Liver (tissue), 9 donors: ENCODE data around the gene FSTL1. TPM values are rescaled to one million over a fixed set of nuclear protein-coding genes. Genes with fewer than 3 reads are reported as not detected.

Source experiments
- DNase-seq: peaks from one replicate; pipeline ENCODE4 v3.0.0-alpha.2; 2017; ENCODE audit warnings: low spot score
- H3K27ac ChIP-seq, 2 donors: one replicate each; pipeline ENCODE4 v1.7.0; 2013; ENCODE audit warnings: inconsistent platforms in 2 of 2, low read length in 2 of 2, control low read depth in 1 of 2, low read depth in 1 of 2, mild to moderate bottlenecking in 1 of 2
- H3K27me3 ChIP-seq, 4 donors: one replicate each; pipeline versions ENCODE4 v1.6.1 to v1.7.0; 2013; ENCODE audit warnings: low read length in 3 of 4, inconsistent platforms in 1 of 4, mild to moderate bottlenecking in 1 of 4, moderate library complexity in 1 of 4; ENCODE audit not compliant: control insufficient read depth in 4 of 4, insufficient read depth in 4 of 4
- H3K36me3 ChIP-seq, 4 donors: one replicate each; pipeline versions ENCODE4 v1.6.1 to v1.7.0; 2013; ENCODE audit warnings: low read length in 3 of 4, mild to moderate bottlenecking in 3 of 4, low read depth in 1 of 4, moderate library complexity in 1 of 4; ENCODE audit not compliant: control insufficient read depth in 4 of 4, insufficient read depth in 3 of 4
- H3K4me1 ChIP-seq, 4 donors: one replicate each; pipeline versions ENCODE4 v1.6.1 to v1.7.0; 2013; ENCODE audit warnings: low read length in 3 of 4, mild to moderate bottlenecking in 3 of 4, moderate library complexity in 1 of 4; ENCODE audit not compliant: control insufficient read depth in 4 of 4, insufficient read depth in 4 of 4
- H3K4me3 ChIP-seq, 3 donors: one replicate each; pipeline versions ENCODE4 v1.6.1 to v1.7.0; 2013; ENCODE audit warnings: low read length in 3 of 3, control low read depth in 1 of 3, low read depth in 1 of 3, mild to moderate bottlenecking in 1 of 3
- H3K9ac ChIP-seq, 2 donors: one replicate each; pipeline ENCODE4 v1.7.0; 2013; ENCODE audit warnings: low read length in 2 of 2, mild to moderate bottlenecking in 2 of 2, moderate library complexity in 2 of 2, control low read depth in 1 of 2, low read depth in 1 of 2
- H3K9me3 ChIP-seq, 4 donors: one replicate each; pipeline versions ENCODE4 v1.6.1 to v1.7.0; 2013; ENCODE audit warnings: low read length in 3 of 4; ENCODE audit not compliant: control insufficient read depth in 4 of 4
- CTCF ChIP-seq: fragments of 150-350 bp; IDR thresholded peaks from 2 replicates; pipeline ENCODE4 v1.5.1; 2017; ENCODE audit warnings: improper control_type of control experiment, low read depth, low read length; ENCODE audit not compliant: missing input control
- EGR1 ChIP-seq, 2 donors: IDR thresholded peaks; 2 replicates each; pipeline ENCODE4 v1.6.1; 2016 to 2018; ENCODE audit warnings: antibody characterized with exemption in 2 of 2, low read depth in 2 of 2
- FOXA1 ChIP-seq: IDR thresholded peaks from 2 replicates; pipeline ENCODE4 v1.6.1; 2016; ENCODE audit warnings: antibody characterized with exemption
- FOXA2 ChIP-seq: IDR thresholded peaks from 2 replicates; pipeline ENCODE4 v1.6.1; 2016; ENCODE audit warnings: antibody characterized with exemption
- GABPA ChIP-seq, 2 donors: IDR thresholded peaks in 1 of 2; conservative IDR thresholded peaks in 1 of 2; 2 replicates each; pipeline ENCODE4 v1.6.1; 2016; ENCODE audit warnings: antibody characterized with exemption in 2 of 2, mild to moderate bottlenecking in 1 of 2, moderate library complexity in 1 of 2
- HNF4A ChIP-seq, 2 donors: conservative IDR thresholded peaks; 2 replicates each; pipeline ENCODE4 v1.6.1; 2016; ENCODE audit warnings: antibody characterized with exemption in 2 of 2, mild to moderate bottlenecking in 2 of 2
- HNF4G ChIP-seq: IDR thresholded peaks from 2 replicates; pipeline ENCODE4 v1.6.1; 2016; ENCODE audit warnings: antibody characterized with exemption
- JUND ChIP-seq, 2 donors: IDR thresholded peaks; 2 replicates each; pipeline ENCODE4 v1.6.1; 2016; ENCODE audit warnings: antibody characterized with exemption in 2 of 2
- NR2F2 ChIP-seq: IDR thresholded peaks from 2 replicates; pipeline ENCODE4 v1.6.1; 2016; ENCODE audit warnings: antibody characterized with exemption
- RAD21 ChIP-seq, 2 donors: IDR thresholded peaks; 2 replicates each; pipeline ENCODE4 v1.6.1; 2016; ENCODE audit warnings: antibody characterized with exemption in 2 of 2, mild to moderate bottlenecking in 2 of 2
- REST ChIP-seq: IDR thresholded peaks from 2 replicates; pipeline ENCODE4 v1.6.1; 2016; ENCODE audit warnings: antibody characterized with exemption, mild to moderate bottlenecking
- RXRA ChIP-seq, 2 donors: IDR thresholded peaks; 2 replicates each; pipeline ENCODE4 v1.6.1; 2017 to 2018; ENCODE audit warnings: antibody characterized with exemption in 2 of 2, mild to moderate bottlenecking in 1 of 2
- TAF1 ChIP-seq: conservative IDR thresholded peaks from 2 replicates; pipeline ENCODE4 v1.6.1; 2016; ENCODE audit warnings: antibody characterized with exemption, mild to moderate bottlenecking
- YY1 ChIP-seq: IDR thresholded peaks from 2 replicates; pipeline ENCODE4 v1.6.1; 2016; ENCODE audit warnings: antibody characterized with exemption, mild to moderate bottlenecking
- ZBTB33 ChIP-seq: IDR thresholded peaks from 2 replicates; pipeline ENCODE4 v1.6.1; 2016; ENCODE audit warnings: antibody characterized with exemption
- WGBS: extraction: QIAGEN DNeasy Blood & Tissue Kit; methylation state at CpG from one replicate; pipeline ENCODE4 v1.1.7; 2013; 5-methylcytosine and 5-hydroxymethylcytosine counted together
- polyA plus RNA-seq, 2 donors: library from polyadenylated mRNA; stranded (reverse) in 1 of 2; unstranded in 1 of 2; fragments of 200-250 nt in 1 of 2; fragments of >200 nt in 1 of 2; fragmentation: Nextera tagmentation in 1 of 2; extraction: Ambion mirVana in 1 of 2; gene quantifications; one replicate each; pipeline versions ENCODE4 v1.2.1 to v1.2.3, GENCODE V29; 2013 to 2015
- total RNA-seq, 2 donors: library from RNA; depleted of rRNA; stranded (reverse); fragments of >200 nt; gene quantifications; one replicate each; pipeline ENCODE4 v1.2.3, GENCODE V29; 2014
- TF ChIP-seq, protein P1 (sequence below): IDR thresholded peaks from 2 replicates; pipeline ENCODE4 v1.6.1; 2016; ENCODE audit warnings: antibody characterized with exemption
- TF ChIP-seq, protein P2 (sequence below): IDR thresholded peaks from 2 replicates; pipeline ENCODE4 v1.6.1; 2016; ENCODE audit warnings: antibody characterized with exemption
- donor health status: healthy.
- donor health status: healthy.
- donor health status: healthy.
- donor health status: healthy.
- donor health status: healthy.

The FSTL1 gene
- total and polyA plus RNA-seq, 4 donors = 9.6 to 67.5 (median 24.6) TPM

- Histone ChIP-seq H3K9me3 (peaks cover 0 to 4% (median 0%) of the 10 kb centered on the region in 4 donors), H3K36me3 (no peaks in the 10 kb centered on the region), H3K9ac (no peak overlapping the region), H3K4me3 (no peak overlapping the region), H3K4me1 (no peaks in the 10 kb centered on the region), H3K27ac (no peak overlapping the region), H3K27me3 (no peaks in the 10 kb centered on the region)
- DNase-seq = no peak
- 83% methylated on average over 5 of the region's 5 CpGs for WGBS
- TF ChIP-seq EGR1 (IDR thresholded peaks at IDR 0.05; ENCODE audit: low read depth in 2 of 2) (no peak), FOXA2 (no peak), TAF1 (no peak), YY1 (no peak), HNF4A (conservative IDR thresholded peaks at IDR 0.05) (no peak), JUND (IDR thresholded peaks at IDR 0.05) (no peak), GABPA (IDR thresholded peaks at IDR 0.05 in 1 of 2, conservative IDR thresholded peaks at IDR 0.05 in 1 of 2) (no peak), RXRA (IDR thresholded peaks at IDR 0.05) (no peak), REST (no peak), HNF4G (no peak), NR2F2 (no peak), FOXA1 (no peak), RAD21 (IDR thresholded peaks at IDR 0.05) (no peak), ZBTB33 (no peak), CTCF (no peak)
- TF ChIP-seq, protein P1, sequence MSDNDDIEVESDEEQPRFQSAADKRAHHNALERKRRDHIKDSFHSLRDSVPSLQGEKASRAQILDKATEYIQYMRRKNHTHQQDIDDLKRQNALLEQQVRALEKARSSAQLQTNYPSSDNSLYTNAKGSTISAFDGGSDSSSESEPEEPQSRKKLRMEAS = no peak
- TF ChIP-seq, protein P2, sequence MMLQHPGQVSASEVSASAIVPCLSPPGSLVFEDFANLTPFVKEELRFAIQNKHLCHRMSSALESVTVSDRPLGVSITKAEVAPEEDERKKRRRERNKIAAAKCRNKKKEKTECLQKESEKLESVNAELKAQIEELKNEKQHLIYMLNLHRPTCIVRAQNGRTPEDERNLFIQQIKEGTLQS = no peak
Observed at GRCh38 chr3:120492103-120492502, 41.3 kb upstream of the FSTL1 start.

DNA sequence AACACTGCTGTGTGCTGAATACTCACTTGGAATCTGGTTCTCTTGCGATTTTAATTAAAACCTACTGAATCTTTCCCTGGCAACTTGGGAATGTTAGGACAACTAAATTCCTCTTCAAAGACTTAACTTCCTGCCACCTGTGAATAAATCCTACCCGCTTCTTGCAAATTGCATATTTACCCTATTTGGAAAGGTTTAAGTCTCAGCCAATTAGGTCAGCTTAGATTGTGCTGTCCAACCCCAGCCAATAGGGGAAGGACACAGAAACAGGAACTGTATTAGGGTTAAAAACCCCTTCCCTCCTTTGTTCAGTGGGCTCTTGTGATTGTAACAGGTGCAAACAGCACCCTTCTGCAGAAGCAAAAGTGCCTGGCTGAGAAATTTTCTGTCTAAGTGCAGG, 38.6 kb upstream of the FSTL1 start:
- Histone ChIP-seq H3K9me3 (no peaks in the 10 kb centered on the region), H3K4me3 (no peak overlapping the region), H3K36me3 (no peaks in the 10 kb centered on the region), H3K27me3 (no peaks in the 10 kb centered on the region), H3K27ac (no peak overlapping the region), H3K4me1 (no peaks in the 10 kb centered on the region), H3K9ac (no peak overlapping the region)
- 96% methylated on average over 2 of the region's 2 CpGs for WGBS
- TF ChIP-seq ZBTB33 (no peak), RXRA (IDR thresholded peaks at IDR 0.05) (no peak), EGR1 (IDR thresholded peaks at IDR 0.05; ENCODE audit: low read depth in 2 of 2) (no peak), GABPA (IDR thresholded peaks at IDR 0.05 in 1 of 2, conservative IDR thresholded peaks at IDR 0.05 in 1 of 2) (no peak), HNF4G (no peak), RAD21 (IDR thresholded peaks at IDR 0.05) (no peak)
- TF ChIP-seq, protein P1 = no peak
- TF ChIP-seq, protein P2 = no peak
- DNase-seq = no peak
